Cardiac fibroblast (primary cell): Measurements from ENCODE around the gene BBOX1.

Experiments used
- DNase-seq, 2 donors: peaks; one replicate each; pipeline versions ENCODE4 v3.0.0 to v3.0.0-alpha.2; 2010; ENCODE audit warnings: low read depth in 2 of 2
- H3K4me3 ChIP-seq, 2 donors: replicated peaks in 1 of 2; 1 replicate in 1 of 2; 2 replicates in 1 of 2; pipeline ENCODE4 v1.5.1; 2011; ENCODE audit warnings: low read depth in 2 of 2, low read length in 2 of 2, mild to moderate bottlenecking in 2 of 2, moderate library complexity in 1 of 2
- TF ChIP-seq, protein P1 (sequence below): IDR thresholded peaks from one replicate; pipeline ENCODE4 v1.5.1; 2011; ENCODE audit warnings: low read depth, mild to moderate bottlenecking, low read length, inconsistent platforms

The BBOX1 gene

DNA sequence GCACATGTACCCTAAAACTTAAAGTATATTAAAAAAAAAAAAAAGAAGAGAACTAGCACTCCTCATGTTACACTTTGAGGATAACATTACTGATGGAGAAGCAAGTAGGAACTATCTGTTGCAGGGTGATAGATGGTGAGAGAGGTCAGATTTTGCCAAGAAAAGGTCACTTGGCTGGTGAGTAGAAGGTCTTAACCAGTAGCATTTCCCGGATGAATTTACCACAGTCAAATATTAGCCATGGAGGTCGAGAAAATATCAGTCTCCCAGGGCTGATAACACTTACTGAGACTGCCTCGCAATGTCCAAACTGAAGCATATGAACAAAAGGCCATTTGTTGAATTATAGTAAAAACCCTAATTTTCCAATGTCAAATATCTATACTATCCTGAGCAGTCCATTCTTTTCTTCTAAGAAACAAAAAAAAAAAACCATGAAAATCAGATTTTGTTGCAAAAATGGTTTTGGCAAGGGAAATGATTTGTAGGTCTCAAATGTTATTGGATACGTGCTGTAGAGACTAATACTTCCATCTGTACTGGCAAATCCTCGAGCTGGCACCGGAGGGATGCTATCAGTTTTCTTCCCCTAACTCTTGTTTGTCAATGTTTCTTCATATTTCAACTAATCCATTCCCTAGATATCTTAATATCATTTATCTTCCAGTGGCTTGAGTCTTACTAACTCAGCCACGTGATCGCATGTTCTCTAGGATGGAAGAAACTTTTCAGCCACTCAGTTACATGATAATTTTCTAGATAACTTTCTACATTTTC lies 14.5 kb upstream of the BBOX1 start:
- DNase-seq = no peak
- no peak overlapping the region for H3K4me3 ChIP-seq
- TF ChIP-seq, protein P1, sequence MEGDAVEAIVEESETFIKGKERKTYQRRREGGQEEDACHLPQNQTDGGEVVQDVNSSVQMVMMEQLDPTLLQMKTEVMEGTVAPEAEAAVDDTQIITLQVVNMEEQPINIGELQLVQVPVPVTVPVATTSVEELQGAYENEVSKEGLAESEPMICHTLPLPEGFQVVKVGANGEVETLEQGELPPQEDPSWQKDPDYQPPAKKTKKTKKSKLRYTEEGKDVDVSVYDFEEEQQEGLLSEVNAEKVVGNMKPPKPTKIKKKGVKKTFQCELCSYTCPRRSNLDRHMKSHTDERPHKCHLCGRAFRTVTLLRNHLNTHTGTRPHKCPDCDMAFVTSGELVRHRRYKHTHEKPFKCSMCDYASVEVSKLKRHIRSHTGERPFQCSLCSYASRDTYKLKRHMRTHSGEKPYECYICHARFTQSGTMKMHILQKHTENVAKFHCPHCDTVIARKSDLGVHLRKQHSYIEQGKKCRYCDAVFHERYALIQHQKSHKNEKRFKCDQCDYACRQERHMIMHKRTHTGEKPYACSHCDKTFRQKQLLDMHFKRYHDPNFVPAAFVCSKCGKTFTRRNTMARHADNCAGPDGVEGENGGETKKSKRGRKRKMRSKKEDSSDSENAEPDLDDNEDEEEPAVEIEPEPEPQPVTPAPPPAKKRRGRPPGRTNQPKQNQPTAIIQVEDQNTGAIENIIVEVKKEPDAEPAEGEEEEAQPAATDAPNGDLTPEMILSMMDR = no peak

DNA sequence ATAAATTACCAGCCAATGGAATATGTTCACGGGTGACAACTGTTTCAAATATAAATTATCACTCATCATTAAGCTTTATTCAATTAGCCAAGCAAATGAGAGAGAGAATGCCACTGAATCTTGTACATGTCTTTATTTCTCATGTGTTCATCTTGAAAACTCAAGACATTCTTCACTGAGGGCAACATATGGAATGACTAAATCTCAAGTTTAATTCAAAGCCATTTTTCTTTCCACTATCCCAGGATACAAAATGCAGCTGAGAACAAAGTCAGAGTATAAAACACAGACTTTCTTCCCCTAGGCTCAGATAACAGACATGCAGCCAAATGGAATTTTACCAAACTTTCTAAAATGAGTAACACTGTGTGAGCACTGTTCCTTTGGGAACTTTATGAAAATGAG lies 12.1 kb upstream of the BBOX1 start:
- no peak overlapping the region for H3K4me3 ChIP-seq
- DNase-seq = peak in 1 of 2 donors; percentile 52
- TF ChIP-seq, protein P1 = no peak

DNA sequence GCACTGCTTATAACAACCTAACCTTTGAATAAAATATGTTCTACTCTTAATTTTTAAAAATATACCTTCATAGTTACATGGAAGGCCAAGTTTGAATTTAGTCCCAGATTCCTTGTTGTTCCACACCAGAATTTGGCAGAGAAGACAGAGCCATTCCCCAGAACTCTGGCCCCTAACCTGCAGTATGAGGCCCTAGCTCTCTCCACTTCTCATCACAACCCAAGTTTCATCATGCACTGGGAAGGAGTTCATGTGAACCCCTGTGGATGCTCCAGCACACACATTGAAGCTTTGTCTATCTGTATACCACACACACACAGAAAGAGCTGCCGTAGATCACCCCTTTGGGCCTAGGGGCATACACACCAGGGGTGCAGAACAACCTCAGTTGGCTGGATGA lies 10.6 kb upstream of the BBOX1 start:
- DNase-seq = no peak
- TF ChIP-seq, protein P1 = no peak
- no peak overlapping the region for H3K4me3 ChIP-seq

DNA sequence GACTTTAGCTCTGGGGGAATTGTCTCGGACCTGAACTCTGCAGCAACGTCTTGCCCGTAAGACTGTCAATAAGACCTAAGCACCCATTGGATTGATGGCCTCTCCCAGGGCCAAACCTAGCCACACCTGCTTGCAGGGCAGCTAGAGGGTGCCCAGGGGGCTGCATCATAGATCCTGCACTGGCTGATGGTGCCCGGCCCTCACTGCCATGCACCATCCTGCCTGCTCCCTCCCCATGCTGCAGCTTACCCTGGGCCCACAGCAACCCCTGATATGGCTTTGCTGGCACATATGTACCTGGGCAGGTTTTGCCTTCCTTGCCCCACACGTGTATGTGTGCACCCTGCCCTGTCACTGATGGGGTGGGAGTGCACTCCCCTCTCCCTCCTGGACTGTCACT lies 8.9 kb upstream of the BBOX1 start:
- H3K4me3 ChIP-seq = no peak overlapping the region
- DNase-seq = no peak
- TF ChIP-seq, protein P1 = no peak

DNA sequence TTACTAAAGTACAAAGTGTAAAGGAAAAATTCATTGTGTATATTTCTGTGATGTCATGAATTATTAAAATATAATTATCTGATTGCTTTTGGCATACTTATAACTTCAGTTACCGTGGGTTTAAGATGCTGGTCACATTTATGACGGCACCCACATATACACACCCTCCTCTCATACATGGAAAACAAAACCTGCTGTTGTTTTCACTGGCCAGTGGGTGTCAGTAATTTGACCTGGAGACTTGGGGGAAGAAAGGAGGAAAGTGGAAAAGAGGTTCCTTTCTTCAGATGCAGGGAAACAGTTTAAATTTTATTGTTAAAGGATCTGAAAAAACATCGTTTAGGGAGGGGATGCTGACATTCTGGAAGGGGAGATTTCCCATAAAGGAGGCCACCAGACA lies 742 bp upstream of the BBOX1 start:
- no peak overlapping the region for H3K4me3 ChIP-seq
- TF ChIP-seq, protein P1 = no peak
- no peak for DNase-seq

DNA sequence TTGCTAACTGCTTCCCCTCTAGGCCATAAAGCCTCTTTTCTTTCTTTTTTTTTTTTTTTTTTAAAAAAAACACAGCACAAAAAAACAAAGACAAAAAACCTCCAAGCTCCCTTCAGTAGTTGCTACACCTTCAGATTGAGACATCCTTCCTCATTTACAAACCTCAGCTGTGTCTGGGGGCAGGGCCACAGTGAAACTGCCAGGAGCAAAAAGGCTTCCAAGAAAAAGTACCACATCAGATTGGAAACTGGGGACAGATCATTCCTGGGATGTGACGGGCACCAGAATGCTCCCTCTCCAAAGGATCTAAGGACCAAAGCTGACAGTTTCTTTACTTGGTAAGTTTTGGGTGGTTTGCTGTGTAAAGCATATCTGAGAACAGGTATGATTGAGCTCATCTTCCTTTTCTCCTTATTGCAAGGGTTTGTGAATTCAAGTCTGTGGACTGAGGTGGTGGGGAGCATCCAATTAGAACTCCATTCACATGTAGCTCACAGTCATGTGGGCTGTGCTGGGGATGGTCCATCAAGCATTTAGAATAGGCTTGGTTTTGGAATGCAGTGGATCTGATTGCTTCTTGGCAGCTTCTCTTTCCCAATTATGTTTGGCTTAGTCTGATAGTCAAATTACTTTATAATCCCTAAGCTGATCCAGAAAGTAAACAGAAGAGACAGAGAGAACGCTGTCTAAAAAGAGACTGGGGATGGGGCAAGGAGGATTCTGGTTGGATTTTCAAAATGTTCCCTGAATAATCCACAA lies 705 bp downstream of the BBOX1 start:
- H3K4me3 ChIP-seq = no peak overlapping the region
- peak in 1 of 2 donors; percentile 14 for DNase-seq
- TF ChIP-seq, protein P1 = no peak
